ENCODE measurements around the gene KRT86.
"Not testable (repeated sequence)": the region's sequence is repeated elsewhere in the genome, so short reads cannot be mapped to it uniquely, and the experiment has no call there.

KRT86 gene

DNA sequence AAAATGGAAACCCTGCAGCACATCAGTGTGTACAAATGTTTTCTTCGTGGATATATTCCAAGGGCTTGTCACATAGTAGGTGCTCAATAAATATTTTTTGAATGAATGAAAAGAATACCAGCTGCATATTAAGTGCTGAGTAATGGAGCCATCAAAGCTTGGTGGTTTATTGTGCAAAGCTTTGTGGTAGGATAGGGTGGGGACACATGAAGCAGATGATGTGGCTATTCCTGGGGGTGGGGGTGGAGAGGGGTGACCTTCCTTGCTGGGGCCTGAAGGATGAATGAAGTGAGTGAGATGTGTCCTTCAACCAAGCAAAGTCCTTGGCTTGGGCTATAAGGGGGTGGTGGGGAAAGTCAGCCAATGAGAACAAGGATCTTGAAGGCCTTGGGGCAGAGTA is 21.2 kb downstream of the KRT86 start:
- no peak for DNase-seq

DNA sequence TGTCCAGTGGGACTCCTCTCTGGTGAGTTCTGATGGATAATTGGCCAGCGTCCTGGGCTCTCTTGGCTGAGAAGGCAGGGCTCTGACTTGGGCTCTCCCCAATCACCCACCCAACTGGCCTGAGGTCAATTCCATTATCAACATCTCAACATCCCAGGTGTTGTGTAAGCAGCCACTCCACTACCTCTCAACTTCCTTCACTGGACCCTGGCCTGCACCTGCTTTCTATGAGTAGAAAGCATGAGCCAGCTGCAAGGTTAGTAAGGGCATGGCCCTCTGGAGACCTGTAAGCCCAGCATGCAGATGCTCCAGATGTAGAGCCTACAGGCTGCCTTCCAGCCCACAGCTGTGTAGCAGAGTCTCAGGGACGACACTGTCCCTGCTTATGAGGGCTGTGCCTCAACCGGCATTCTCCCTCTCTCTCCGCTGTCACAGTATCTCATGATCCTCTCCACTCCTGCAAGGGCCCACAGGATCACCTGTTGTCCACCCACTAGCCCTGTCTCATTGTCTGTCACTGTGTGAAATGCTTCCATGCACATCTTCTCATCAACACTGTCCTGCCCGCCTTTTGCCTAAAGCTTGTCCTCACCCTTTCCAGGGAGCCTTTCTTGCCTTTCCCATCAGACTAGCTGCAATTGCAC is 22.2 kb downstream of the KRT86 start:
- DNase-seq: no peak

DNA sequence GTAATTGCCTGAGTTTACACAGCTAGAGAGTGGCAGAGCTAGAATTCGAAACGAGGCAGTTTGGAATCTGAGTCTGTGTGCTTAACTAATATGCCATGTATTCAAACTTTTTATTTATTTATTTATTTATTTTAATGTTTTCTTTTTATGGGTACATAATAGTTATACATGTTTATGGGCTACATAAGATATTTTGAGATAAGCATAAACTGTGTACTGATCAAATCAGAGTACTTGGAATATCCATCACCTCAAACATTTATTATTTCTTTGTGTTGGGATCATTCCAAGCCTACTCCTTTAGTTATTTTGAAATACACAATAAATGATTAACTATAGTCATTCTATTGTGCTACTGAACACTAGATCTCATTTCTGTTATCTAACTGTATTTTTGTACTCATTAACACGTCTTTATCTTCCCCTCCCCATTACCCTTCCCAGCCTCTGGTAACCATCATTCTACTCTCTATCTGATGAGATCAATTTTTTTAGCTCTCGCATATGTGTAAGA is 24.3 kb downstream of the KRT86 start:
- DNase-seq: no peak

DNA sequence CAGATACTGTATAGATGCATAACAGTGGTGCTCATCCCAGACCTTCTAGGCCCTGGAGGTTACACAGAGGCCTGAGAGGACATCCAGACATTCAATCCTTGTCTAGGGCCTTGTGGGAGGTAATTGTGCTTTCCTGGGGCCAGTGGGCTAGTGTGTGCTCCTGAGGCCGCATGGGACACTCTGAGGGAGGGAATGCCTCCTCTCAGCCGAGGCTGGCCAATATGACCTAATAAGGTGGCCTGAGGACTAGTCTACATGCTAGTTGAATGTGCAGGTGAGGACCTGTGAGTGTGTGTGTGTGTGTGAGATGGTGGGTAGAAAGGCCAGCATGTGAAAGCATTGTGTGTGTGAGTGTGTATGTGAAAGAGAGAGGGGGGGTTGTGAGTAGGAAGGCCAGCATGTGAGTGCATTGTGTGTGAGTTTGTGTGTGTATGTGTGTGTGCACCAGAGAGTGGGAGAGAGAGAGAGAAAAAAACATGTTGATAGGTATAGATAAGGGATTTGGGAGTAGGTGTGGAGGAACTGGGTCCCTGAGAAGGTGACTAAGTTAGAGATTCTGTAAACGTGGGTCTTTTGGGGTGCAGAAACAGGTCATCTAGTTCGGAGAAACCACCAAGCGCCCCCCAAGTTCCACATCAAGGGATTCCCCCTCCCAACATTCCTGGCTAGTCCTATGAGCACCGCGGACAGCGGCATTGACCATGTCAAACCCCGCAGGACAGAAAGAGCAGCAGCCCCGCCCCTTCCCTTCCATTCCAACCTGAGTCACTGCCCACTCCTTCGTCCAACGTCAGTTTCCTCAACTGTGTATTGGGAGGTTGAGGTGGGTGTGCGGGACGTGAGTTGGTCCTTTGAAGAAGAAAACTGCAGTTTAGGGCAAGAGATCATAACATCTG is 26.6 kb downstream of the KRT86 start:
- no peak for DNase-seq

DNA sequence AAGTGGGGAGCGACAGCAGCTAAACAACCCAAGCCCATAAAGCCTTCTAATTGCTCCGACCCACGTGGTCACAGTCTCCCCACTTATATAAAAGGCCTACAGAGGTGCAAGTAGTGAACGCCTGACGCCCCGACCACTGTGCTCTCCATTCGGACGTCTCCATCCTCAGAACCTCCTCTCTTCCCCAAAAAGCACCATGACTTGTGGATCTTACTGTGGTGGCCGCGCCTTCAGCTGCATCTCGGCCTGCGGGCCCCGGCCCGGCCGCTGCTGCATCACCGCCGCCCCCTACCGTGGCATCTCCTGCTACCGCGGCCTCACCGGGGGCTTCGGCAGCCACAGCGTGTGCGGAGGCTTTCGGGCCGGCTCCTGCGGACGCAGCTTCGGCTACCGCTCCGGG is 27.3 kb downstream of the KRT86 start:
- DNase-seq: not testable (repeated sequence)

DNA sequence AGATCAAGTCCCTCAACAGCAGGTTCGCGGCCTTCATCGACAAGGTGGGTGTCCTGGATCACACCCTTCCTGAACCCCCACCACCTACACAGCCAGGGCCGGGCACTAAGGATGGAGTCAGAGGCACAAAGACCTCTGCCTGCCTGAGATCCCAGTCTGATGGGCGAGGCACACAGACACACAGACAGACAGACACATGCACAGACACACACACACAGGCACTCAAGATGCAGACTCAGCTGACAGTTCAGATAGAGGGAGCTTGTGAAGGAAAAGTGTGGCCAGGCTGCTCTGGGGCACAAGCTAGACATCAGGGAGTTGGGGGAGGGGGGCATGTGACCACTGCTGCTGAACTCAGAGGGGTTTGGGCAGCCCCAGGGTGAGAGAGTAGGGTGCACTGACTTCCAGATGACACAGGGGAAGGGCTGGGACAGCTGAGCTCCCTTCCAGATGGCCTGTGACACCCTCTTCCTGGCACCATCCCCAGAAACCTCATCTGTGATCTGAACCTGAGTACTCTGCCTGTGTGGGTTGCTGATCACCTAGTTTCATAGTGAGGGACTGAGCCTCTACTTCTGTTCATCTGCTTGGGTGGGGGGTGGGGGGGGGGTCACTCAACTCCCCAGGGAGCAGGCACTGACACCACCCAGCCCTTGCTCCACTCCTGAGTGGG is 27.9 kb downstream of the KRT86 start:
- DNase-seq: not testable (repeated sequence)

DNA sequence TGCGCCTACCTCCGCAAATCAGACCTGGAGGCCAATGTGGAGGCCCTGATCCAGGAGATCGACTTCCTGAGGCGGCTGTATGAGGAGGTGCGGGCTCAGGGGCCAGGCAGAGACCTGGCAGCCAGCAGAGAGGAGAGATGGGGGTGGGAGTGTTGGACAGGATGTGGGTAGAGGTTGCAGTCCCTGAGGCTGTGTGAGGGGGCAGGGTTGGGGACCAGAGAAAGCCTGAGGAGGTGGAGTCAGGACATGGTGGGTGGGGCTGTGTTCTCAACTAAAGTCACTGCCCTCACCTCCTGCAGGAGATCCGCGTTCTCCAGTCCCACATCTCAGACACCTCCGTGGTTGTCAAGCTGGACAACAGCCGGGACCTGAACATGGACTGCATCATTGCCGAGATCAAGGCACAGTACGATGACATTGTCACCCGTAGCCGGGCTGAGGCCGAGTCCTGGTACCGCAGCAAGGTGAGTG is 30.5 kb downstream of the KRT86 start:
- DNase-seq: not testable (repeated sequence)

DNA sequence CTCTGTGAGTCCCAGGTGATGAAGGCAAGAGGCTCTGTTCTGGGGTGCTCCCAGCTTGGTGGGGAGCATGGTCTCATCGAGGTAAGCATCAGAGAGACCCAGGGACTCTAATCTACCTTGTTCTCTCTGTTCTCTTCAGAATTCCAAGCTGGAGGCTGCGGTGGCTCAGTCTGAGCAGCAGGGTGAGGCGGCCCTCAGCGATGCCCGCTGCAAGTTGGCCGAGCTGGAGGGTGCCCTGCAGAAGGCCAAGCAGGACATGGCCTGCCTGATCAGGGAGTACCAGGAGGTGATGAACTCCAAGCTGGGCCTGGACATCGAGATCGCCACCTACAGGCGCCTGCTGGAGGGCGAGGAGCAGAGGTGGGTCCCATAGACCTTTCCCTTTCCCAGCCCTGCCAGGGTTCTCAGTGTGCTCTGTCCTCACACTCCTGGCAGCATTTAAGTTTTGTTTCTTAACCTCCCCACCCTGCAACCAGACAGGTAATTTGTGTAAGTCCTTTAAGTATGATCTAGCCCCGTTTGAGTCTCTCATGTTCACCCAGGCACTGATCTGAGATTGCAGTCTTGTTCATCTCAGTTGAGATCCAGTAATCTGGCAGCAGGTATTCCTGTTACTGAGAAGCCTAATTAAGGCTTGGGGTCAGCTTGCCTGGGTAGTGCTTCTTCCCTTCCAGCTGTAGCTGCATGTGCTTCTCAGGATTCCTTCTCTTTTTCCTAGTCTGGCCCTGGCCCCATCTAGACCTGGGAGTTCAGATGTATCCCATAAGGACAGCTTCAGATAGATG is 31.7 kb downstream of the KRT86 start:
- DNase-seq: no peak

DNA sequence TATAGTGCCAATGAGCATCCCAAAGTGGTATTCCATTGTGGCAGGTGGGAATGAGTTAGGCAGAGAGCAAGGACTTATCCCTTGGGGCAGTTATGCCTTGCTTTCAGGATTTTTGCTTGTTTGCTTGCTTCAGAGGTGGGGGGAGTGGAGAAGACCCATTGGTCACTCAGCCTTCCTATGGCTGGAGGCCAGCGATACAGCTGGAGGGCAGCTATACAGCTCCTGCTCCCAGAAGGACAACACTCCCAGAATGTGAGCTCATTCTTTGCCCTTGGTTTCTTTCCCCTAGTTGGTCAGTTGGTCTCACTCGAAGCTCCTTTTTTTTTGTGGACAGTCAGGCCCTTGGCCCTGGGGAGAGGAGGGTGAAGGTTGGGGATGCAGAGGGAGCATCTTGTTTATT is 32.3 kb downstream of the KRT86 start:
- DNase-seq: no peak

DNA sequence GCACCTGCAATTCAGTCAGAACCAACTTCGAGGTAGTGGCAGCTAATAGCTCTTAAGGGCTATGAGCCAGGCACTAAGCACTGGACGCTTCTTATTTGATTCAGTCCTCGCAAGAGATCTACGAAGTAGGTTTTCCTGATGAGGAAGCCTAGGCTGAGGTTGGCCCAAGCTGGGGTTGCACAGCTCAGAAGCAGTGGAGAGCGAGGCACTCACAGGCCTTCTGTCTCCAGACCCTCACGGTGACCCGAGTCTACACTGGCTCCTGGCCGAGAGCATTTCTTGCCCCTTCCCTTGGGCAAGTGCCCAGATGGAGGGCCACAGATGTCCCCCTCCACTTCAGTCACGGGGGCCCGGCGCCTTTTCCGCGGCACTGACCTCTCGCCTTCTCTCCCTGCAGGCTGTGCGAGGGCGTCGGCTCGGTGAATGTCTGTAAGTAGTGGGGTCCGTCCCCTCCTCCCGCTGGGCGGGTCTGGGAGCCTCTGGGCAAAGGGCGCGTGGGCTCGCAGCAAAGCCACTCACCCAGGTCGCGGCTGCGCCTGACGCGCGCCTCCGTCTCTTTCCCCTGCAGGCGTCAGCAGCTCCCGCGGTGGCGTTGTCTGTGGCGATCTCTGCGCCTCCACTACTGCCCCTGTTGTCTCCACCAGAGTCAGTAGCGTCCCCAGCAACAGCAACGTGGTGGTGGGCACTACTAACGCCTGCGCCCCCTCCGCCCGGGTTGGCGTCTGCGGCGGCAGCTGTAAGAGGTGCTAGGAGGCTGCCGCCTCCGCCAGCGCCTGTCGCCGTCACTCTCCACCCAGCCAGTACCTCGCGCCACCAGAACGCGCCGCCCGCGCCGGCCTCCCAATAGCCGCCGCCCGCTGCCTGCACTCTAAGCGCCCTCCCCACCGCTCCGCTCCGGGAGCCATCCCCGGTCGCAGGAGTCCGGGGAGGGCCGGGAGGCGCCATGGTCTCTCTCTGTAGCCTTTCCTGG is 33.7 kb downstream of the KRT86 start:
- peak; percentile 29 for DNase-seq

DNA sequence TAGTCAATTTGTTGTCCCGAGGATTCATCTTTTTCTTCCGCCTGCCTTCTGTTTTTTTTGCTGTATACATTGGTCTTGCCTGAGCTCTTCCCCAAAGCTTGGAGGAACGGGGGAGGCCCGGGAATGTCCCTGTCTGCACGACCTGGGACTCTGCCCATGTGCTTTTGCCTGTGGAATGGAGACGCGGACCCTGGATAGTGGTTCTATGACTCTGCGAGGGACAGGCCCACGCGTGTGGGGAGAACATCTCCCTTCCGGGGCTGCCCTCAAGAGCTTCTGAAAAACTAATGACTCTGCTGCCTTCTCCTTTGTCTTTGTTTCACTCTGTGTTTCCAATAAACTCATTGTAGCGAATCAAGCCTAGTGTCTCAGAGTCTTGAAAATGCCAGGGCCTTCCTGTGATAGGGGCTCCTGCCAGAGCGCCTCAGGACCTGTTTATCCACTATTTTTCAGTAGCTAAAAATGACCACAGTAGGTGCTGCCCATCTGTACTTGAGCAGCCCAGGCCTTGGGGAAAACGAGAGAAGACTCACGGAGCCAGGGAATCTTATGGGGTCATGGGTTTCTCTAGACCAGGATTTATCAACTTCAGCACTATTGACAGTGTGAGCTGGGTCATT is 34.5 kb downstream of the KRT86 start:
- no peak for DNase-seq

DNA sequence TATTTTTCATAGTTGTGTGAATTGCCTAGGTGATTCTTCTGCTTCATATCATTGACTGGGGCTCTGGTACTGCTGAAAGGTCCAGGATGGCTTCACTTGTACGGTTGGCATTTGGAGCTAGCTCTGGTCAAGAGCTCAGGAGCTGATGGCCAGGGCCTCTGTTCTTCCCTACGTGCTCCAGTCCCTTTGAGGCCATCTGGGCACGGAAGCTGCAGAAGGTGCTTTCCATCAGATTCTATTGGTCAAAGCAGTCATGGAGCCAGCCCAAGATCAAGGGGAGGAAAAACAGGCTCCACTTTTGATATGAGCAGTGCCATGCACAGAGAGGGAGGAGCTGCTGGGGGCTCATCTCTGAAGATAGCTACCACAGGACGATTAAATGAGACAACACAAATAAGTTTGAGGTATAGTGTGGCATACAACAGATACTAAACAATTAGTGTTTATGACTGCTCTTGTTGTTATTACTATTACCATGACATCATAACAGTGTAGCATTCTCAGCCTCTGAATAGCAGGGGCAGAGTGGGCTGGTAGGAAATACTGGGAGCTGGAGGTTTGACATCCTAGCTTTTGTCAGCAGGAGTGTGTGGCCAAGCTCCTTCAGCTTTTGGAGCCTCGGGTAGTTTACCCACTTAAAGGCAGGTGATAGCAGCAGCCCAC is 36.3 kb downstream of the KRT86 start:
- DNase-seq: no peak

DNA sequence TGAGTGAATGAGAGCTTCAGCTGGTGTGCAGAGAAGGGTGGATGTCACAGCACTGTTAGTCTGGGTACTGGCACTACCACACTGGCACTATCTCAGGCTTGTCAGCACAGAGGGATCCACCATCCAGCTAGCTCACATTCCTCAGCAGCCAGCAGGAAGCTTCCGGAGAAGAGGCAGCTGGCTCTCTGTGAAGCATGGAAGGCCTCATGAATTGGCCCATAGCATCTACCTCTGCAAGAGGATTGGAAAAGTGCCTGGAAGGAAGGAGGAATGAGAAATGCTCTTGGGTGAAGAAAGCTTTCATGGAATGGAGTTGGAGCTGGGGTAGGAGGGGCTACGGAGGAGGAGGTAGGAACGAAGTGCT is 36.8 kb downstream of the KRT86 start:
- no peak for DNase-seq

DNA sequence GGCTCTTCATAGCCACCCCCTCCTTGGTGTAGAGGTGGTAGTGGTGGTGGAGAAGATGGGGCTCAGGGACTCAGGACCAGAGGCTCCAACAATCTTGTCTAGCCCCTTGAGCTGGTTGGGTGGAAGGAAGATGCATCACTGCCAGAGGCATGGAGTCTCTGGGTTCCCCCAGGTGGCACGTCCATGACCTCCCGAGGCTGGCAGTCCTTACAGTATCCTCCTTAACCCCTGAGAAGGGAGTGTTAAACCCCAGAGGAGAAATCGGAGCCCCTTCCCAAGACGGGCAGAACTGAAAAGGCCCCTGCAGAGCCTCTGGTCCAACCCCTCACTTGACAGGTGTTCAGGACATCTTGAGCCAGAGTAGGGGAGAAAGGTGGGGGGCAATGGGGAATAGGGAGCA is 37.6 kb downstream of the KRT86 start:
- DNase-seq: no peak

DNA sequence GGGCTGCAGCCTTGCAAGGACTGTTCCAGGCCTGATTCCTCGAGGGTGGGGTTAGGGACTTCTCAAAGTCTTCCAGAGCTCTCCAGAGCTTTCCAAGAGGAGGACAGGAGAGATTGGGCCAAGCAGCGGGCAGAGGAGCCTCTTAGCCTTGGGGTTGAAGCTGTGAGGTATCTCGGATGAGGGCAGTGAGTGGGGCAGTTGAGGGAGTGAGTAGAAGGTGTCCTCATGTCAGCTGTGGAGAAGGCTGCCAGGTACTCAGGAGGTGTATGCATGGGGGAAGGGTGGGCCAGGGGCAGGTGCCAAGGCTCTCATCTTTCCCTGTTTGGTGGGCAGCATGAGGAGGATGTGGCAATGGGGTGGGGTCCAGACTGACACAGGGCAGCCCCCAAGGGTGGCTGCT is 39.0 kb downstream of the KRT86 start:
- DNase-seq: no peak

DNA sequence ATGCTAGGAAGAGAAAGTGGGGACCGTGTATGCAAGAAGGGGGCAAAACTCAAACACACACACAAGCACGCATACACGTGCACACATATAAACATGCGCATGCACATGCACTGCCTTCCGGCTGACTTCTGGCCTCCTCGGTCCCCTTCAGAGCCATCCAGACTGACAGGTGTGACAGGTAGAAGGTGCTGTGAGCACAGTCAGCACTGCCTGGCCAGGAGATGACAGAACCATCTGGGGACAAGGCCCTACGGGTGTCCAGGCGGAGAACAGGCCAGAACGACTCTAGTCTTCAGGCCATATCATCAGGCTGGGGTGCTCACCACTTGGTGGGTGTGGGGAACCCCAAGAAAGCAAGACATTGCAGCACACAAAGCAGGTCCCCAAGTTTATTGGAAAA is 39.5 kb downstream of the KRT86 start:
- DNase-seq: no peak

DNA sequence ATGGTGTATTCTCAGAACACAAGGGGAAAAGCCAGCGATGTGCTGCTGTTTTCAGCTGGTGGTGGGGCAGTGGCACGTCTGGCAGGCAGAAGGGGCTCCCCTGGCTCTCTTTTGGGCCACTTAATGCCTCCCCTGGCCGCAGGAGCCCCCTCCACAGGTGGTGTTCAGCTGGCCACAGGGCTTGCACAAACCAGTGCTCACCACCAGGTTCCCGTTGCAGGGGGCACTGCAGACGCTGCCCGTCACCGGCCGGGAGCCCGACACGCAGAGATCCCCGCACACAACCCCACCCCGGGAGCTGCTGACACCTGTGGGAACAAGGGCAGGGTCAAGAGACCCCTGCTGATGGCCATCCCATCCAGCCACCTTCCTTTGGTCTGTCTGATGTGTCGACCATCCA is 40.1 kb downstream of the KRT86 start:
- no peak for DNase-seq

DNA sequence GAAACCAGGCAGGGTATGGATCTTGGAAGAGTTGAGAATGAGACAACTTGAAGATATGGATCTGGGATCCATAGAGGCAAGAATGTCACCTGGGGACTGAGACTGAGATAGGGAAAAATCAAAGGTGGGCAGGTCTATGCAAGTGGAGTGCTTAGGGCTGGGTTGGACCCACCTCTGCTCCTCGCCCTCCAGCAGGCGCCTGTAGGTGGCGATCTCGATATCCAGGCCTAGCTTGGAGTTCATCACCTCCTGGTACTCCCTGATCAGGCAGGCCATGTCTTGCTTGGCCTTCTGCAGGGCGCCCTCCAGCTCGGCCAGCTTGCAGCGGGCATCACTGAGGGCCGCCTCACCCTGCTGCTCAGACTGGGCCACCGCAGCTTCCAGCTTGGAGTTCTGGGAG is 41.3 kb downstream of the KRT86 start:
- DNase-seq: not testable (repeated sequence)

DNA sequence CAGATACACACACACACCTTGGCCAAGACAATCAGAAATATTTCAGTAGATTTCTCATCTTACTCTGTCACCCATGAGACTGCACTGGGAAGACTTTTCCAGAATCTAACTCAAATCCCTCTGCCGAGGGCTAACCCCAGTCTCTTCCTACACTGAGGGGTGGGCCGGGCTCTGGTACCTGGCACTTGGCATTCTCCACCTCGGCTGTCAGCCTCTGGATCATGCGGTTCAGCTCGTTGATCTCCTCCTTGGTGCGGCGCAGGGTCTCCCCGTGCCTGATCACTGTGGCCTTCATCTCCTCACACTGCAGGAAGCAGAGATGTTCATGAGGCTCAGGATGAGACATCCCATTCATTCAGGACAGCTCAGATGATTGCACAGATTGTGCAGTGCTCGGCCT is 41.8 kb downstream of the KRT86 start:
- DNase-seq: no peak

DNA sequence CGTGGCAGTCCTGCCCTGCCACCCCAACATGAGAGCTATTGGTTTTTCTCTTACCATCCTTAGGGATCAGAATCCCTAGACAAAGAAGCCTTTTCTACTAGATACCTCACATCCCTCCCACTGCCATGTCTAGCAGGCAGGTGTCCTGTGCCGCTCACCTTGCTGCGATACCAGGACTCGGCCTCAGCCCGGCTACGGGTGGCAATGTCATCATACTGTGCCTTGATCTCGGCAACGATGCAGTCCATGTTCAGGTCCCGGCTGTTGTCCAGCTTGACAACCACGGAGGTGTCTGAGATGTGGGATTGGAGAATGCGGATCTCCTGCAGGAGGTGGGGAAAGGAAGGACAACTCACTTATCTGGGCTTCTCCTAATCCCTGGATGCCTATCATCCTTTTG is 42.3 kb downstream of the KRT86 start:
- DNase-seq: no peak
